Endothelial cell of umbilical vein (primary cell): Measurements from ENCODE around the gene BACH2. TPM values are rescaled to one million over a fixed set of nuclear protein-coding genes. Genes with fewer than 3 reads are reported as not detected.

Source experiments
- BruUV-seq: library from RNA; stranded (reverse); fragments of 400-500 nt; replicated peaks from 2 replicates; lab custom pipeline; 2021; lab: Mats Ljungman, UMichigan
- CTCF ChIA-PET: fragments of 300-600, 350-600 bp; sonication (Branson Sonifier 250); formaldehyde crosslinking; loops from one replicate; lab custom pipeline; 2021; ENCODE audit warnings: antibody characterized with exemption, inconsistent platforms; lab: Charles Lee
- POLR2A ChIA-PET: fragments of 300-600, 350-600 bp; sonication (Branson Sonifier 250); formaldehyde crosslinking; loops from one replicate; lab custom pipeline; 2021; ENCODE audit warnings: antibody characterized with exemption, inconsistent platforms; lab: Charles Lee
- DNase-seq: peaks from one replicate; pipeline ENCODE4 v3.0.0-alpha.2; 2011; ENCODE audit warnings: low read depth, low spot score
- FAIRE-seq: peaks from 2 replicates; lab custom pipeline; 2011; peaks lifted over from hg19 to GRCh38; lab: Jason Lieb, UNC
- H2AFZ ChIP-seq: 2 replicates; pipeline ENCODE4 v1.6.0; 2012; ENCODE audit warnings: low read depth, low read length, control low read depth, inconsistent platforms
- H3K27ac ChIP-seq: 2 replicates; pipeline ENCODE4 v1.5.1; 2011; ENCODE audit warnings: low read depth, mild to moderate bottlenecking, control low read depth, low read length, moderate library complexity; ENCODE audit not compliant: insufficient read depth
- H3K27me3 ChIP-seq, 2 experiments: 2 replicates each; pipeline versions ENCODE4 v1.6.0 to v1.6.1; 2011; ENCODE audit warnings: low read length in 2 of 2, mixed read lengths in 1 of 2; ENCODE audit not compliant: control insufficient read depth in 2 of 2, insufficient read depth in 2 of 2
- H3K36me3 ChIP-seq, 2 experiments: 2 replicates in 1 of 2; 3 replicates in 1 of 2; pipeline ENCODE4 v1.5.1; 2011; ENCODE audit warnings: low read length in 2 of 2, mild to moderate bottlenecking in 1 of 2, moderate library complexity in 1 of 2; ENCODE audit not compliant: control insufficient read depth in 2 of 2, insufficient read depth in 2 of 2; ENCODE audit errors: extremely low read depth in 1 of 2
- H3K4me1 ChIP-seq: 3 replicates; pipeline ENCODE4 v1.5.1; 2011; ENCODE audit warnings: mild to moderate bottlenecking, low read length; ENCODE audit not compliant: control insufficient read depth, insufficient read depth; ENCODE audit errors: extremely low read depth
- H3K4me2 ChIP-seq: 2 replicates; pipeline ENCODE4 v1.6.1; 2011; ENCODE audit warnings: low read length, control low read depth, mixed read lengths; ENCODE audit not compliant: insufficient read depth
- H3K4me3 ChIP-seq, 3 experiments: fragments of 200-600 bp in 1 of 3; sonication (generic), shearing (Covaris generic) in 1 of 3; replicated peaks in 1 of 3; 2 replicates each; pipeline ENCODE4 v1.5.1; 2011 to 2016; ENCODE audit warnings: control low read depth in 3 of 3, low read length in 3 of 3, mild to moderate bottlenecking in 2 of 3, inconsistent platforms in 1 of 3, low read depth in 1 of 3, moderate library complexity in 1 of 3; ENCODE audit not compliant: insufficient read depth in 1 of 3
- H3K79me2 ChIP-seq: 2 replicates; pipeline ENCODE4 v1.6.0; 2012; ENCODE audit warnings: low read length, inconsistent platforms; ENCODE audit not compliant: control insufficient read depth, insufficient read depth
- H3K9ac ChIP-seq: replicated peaks from 2 replicates; pipeline ENCODE3; 2011; ENCODE audit warnings: low read length, control low read depth; ENCODE audit not compliant: insufficient read depth; ENCODE audit errors: extremely low read depth
- H3K9me1 ChIP-seq: replicated peaks from 3 replicates; pipeline ENCODE4 v1.6.0; 2011; ENCODE audit warnings: mild to moderate bottlenecking, low read length; ENCODE audit not compliant: control insufficient read depth, insufficient read depth; ENCODE audit errors: extremely low read depth
- H3K9me3 ChIP-seq: replicated peaks from 2 replicates; pipeline ENCODE4 v1.5.1; 2012; ENCODE audit warnings: low read length, inconsistent platforms; ENCODE audit not compliant: control insufficient read depth, insufficient read depth
- H4K20me1 ChIP-seq: replicated peaks from 2 replicates; pipeline ENCODE3; 2011; ENCODE audit warnings: mild to moderate bottlenecking, low read length; ENCODE audit not compliant: control insufficient read depth, insufficient read depth; ENCODE audit errors: extremely low read depth
- EZH2 ChIP-seq: IDR thresholded peaks from 2 replicates; pipeline ENCODE4 v1.6.1; 2012; ENCODE audit warnings: borderline replicate concordance, low read depth, mild to moderate bottlenecking, moderate library complexity, low read length, inconsistent platforms; ENCODE audit not compliant: severe bottlenecking
- FOS ChIP-seq: IDR thresholded peaks from 2 replicates; pipeline ENCODE4 v1.6.1; 2011; ENCODE audit warnings: mild to moderate bottlenecking, low read length, moderate library complexity, borderline replicate concordance; ENCODE audit not compliant: insufficient read depth
- GATA2 ChIP-seq: IDR thresholded peaks from 2 replicates; pipeline ENCODE4 v1.7.0; 2011; ENCODE audit warnings: low read depth, mild to moderate bottlenecking, moderate library complexity, mixed read lengths, low read length; ENCODE audit not compliant: insufficient read length, insufficient read depth
- JUN ChIP-seq: IDR thresholded peaks from 2 replicates; pipeline ENCODE4 v1.6.1; 2011; ENCODE audit warnings: borderline replicate concordance, low read depth; ENCODE audit not compliant: insufficient read length, insufficient read depth
- MAX ChIP-seq: IDR thresholded peaks from 2 replicates; pipeline ENCODE4 v1.6.1; 2011; ENCODE audit not compliant: insufficient read depth, insufficient read length
- MYC ChIP-seq: IDR thresholded peaks from one replicate; pipeline ENCODE4 v1.6.1; 2011; ENCODE audit warnings: mild to moderate bottlenecking, low read depth, low read length
- POLR2A ChIP-seq: IDR thresholded peaks from 2 replicates; pipeline ENCODE4 v1.6.1; 2012; ENCODE audit warnings: low read depth, mild to moderate bottlenecking, control low read depth, low read length
- POLR2AphosphoS5 ChIP-seq: IDR thresholded peaks from 2 replicates; pipeline ENCODE4 v1.6.1; 2012; ENCODE audit warnings: low read depth, mild to moderate bottlenecking, control low read depth, low read length, moderate library complexity; ENCODE audit not compliant: insufficient read depth
- dilution Hi-C: fragments of 300-500 bp; cut with MboI; formaldehyde crosslinking; loops from one replicate; pipeline ENCODE4 v1.15.0; 2019; ENCODE audit warnings: low sequenced_read_pairs; ENCODE audit not compliant: extremely low pct_ligation_motif_present
- intact Hi-C: fragments of 100-400 bp; cut with micrococcal nuclease; formaldehyde crosslinking; loops from one replicate; pipeline ENCODE4 v1.10.0; 2022
- polyA plus RNA-seq, 4 experiments: library from polyadenylated mRNA; depleted of rRNA in 3 of 4; stranded (reverse) in 3 of 4; unstranded in 1 of 4; fragments of >200 nt; gene quantifications; 2 replicates each; pipeline versions ENCODE4 v1.2.1 to v1.2.3, GENCODE V29; 2011 to 2012; ENCODE audit warnings: missing spikeins in 1 of 4
- total RNA-seq: library from RNA; stranded (reverse); gene quantifications from 2 replicates; pipeline ENCODE4 v1.2.3, GENCODE V29; 2021
- TF ChIP-seq, protein P1 (sequence below), 2 donors: IDR thresholded peaks; 1 replicate in 1 of 2; 2 replicates in 1 of 2; pipeline ENCODE4 v1.5.1; 2011; ENCODE audit warnings: low read length in 2 of 2, mild to moderate bottlenecking in 2 of 2, moderate library complexity in 2 of 2, control low read depth in 1 of 2, inconsistent platforms in 1 of 2, low read depth in 1 of 2; ENCODE audit not compliant: insufficient read depth in 1 of 2; ENCODE audit errors: extremely low read depth in 1 of 2

The BACH2 gene
- total and polyA plus RNA-seq, 2 donors (not counting 3 experiments of a cell fraction or from before 2014, with no cell fraction given): 1.7 to 5.6 TPM

GRCh38 chr6:90168693-90169131, 127.9 kb downstream of the BACH2 start:
- ChIA-PET POLR2A (no interaction called here), CTCF (no interaction called here)
- no peaks in the 10 kb centered on the region for H3K36me3 ChIP-seq
- no peak overlapping the region for H3K9ac ChIP-seq
- no TSS peak for BruUV-seq
- FAIRE-seq (no peak), DNase-seq (no peak)
- no peak overlapping the region for H2AFZ ChIP-seq
- no peak overlapping the region for H3K27ac ChIP-seq
- H3K27me3 ChIP-seq: no peaks in the 10 kb centered on the region
- H3K79me2 ChIP-seq: no peaks in the 10 kb centered on the region
- TF ChIP-seq MYC (no peak), POLR2AphosphoS5 (no peak), JUN (no peak), POLR2A (no peak), GATA2 (no peak), EZH2 (no peak), MAX (no peak), FOS (no peak)
- TF ChIP-seq, protein P1, sequence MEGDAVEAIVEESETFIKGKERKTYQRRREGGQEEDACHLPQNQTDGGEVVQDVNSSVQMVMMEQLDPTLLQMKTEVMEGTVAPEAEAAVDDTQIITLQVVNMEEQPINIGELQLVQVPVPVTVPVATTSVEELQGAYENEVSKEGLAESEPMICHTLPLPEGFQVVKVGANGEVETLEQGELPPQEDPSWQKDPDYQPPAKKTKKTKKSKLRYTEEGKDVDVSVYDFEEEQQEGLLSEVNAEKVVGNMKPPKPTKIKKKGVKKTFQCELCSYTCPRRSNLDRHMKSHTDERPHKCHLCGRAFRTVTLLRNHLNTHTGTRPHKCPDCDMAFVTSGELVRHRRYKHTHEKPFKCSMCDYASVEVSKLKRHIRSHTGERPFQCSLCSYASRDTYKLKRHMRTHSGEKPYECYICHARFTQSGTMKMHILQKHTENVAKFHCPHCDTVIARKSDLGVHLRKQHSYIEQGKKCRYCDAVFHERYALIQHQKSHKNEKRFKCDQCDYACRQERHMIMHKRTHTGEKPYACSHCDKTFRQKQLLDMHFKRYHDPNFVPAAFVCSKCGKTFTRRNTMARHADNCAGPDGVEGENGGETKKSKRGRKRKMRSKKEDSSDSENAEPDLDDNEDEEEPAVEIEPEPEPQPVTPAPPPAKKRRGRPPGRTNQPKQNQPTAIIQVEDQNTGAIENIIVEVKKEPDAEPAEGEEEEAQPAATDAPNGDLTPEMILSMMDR (IDR thresholded peaks at IDR 0.05; ENCODE audit: extremely low read depth in 1 of 2, insufficient read depth in 1 of 2, low read depth in 1 of 2, low read length in 2 of 2): no peak
- no peaks in the 10 kb centered on the region for H4K20me1 ChIP-seq
- H3K4me3 ChIP-seq: no peak overlapping the region
- no peaks in the 10 kb centered on the region for H3K4me1 ChIP-seq
- no peak overlapping the region for H3K4me2 ChIP-seq
- H3K9me3 ChIP-seq: no peaks in the 10 kb centered on the region
- dilution Hi-C loops: no loop called here
- no peaks in the 10 kb centered on the region for H3K9me1 ChIP-seq
- intact Hi-C loops: no loop called here
